ENCODE results near the gene DPH1. TPM values are rescaled to one million over a fixed set of nuclear protein-coding genes. Genes with fewer than 3 reads are reported as not detected.
A peak's percentile ranks its signal among the peaks of the same experiment; 100 is the strongest.

Gene DPH1
- total RNA-seq, 1 donor from 2014 or later: 43.0 TPM

- no peak for TF ChIP-seq POLR2AphosphoS5 (IDR thresholded peaks at IDR 0.05; ENCODE audit: insufficient read depth in 1 of 2, low read depth in 1 of 2)
- TF ChIP-seq CTCF (IDR thresholded peaks at IDR 0.05): no peak
- no peak for TF ChIP-seq POLR2A (IDR thresholded peaks at IDR 0.05)
- no peak for DNase-seq (ENCODE audit: extremely low spot score in 2 of 2)
- H3K27me3 ChIP-seq: peaks cover 1% of the 10 kb centered on the region
- H3K4me1 ChIP-seq: peaks cover 58% of the 10 kb centered on the region
- no peaks in the 10 kb centered on the region for H3K9me3 ChIP-seq
- H3K27ac ChIP-seq: peak overlapping the region; percentile 95
- intact Hi-C loops (cut with DNase I): no loop called here
- H3K4me3 ChIP-seq: no peak overlapping the region
- peaks cover 0 to 23% of the 10 kb centered on the region in 2 donors for H3K36me3 ChIP-seq
Observed at GRCh38 chr17:2060385-2060658, 30.4 kb downstream of the DPH1 start.

GRCh38 chr17:2060681-2061440 lies 30.9 kb downstream of the DPH1 start:
- Histone ChIP-seq H3K27me3 (no peaks in the 10 kb centered on the region), H3K36me3 (peaks cover 0 to 23% of the 10 kb centered on the region in 2 donors), H3K9me3 (no peaks in the 10 kb centered on the region), H3K27ac (peak overlapping the region; percentile 95), H3K4me3 (no peak overlapping the region), H3K4me1 (peaks cover 62% of the 10 kb centered on the region)
- no peak for DNase-seq (ENCODE audit: extremely low spot score in 2 of 2)
- TF ChIP-seq POLR2A (IDR thresholded peaks at IDR 0.05) (no peak), POLR2AphosphoS5 (IDR thresholded peaks at IDR 0.05; ENCODE audit: insufficient read depth in 1 of 2, low read depth in 1 of 2) (peak in 1 of 2 donors; percentile 63)
- intact Hi-C loops (cut with DNase I): no loop called here

- no peak for DNase-seq (ENCODE audit: extremely low spot score in 2 of 2)
- Histone ChIP-seq H3K9me3 (no peaks in the 10 kb centered on the region), H3K4me1 (peaks cover 64% of the 10 kb centered on the region), H3K4me3 (no peak overlapping the region), H3K36me3 (peaks cover 0 to 23% of the 10 kb centered on the region in 2 donors), H3K27me3 (no peaks in the 10 kb centered on the region), H3K27ac (peak overlapping the region; percentile 95)
- intact Hi-C loops (cut with DNase I): no loop called here
- TF ChIP-seq CTCF (IDR thresholded peaks at IDR 0.05): no peak
- TF ChIP-seq POLR2AphosphoS5 (IDR thresholded peaks at IDR 0.05; ENCODE audit: insufficient read depth in 1 of 2, low read depth in 1 of 2): no peak
- TF ChIP-seq POLR2A (IDR thresholded peaks at IDR 0.05): no peak
Observed at GRCh38 chr17:2061441-2061958, 31.5 kb downstream of the DPH1 start.

GRCh38 chr17:2062571-2063183 lies 32.7 kb downstream of the DPH1 start:
- Histone ChIP-seq H3K9me3 (no peaks in the 10 kb centered on the region), H3K27me3 (no peaks in the 10 kb centered on the region), H3K4me3 (no peak overlapping the region), H3K36me3 (peaks cover 0 to 23% of the 10 kb centered on the region in 2 donors), H3K27ac (peak overlapping the region; percentile 95), H3K4me1 (peaks cover 74% of the 10 kb centered on the region)
- DNase-seq (ENCODE audit: extremely low spot score in 2 of 2): no peak
- intact Hi-C loops (cut with DNase I): no loop called here
- no peak for TF ChIP-seq CTCF (IDR thresholded peaks at IDR 0.05)
- TF ChIP-seq POLR2AphosphoS5 (IDR thresholded peaks at IDR 0.05; ENCODE audit: insufficient read depth in 1 of 2, low read depth in 1 of 2): no peak

- H3K27me3 ChIP-seq: no peaks in the 10 kb centered on the region
- H3K4me3 ChIP-seq: no peak overlapping the region
- peaks cover 0 to 21% of the 10 kb centered on the region in 2 donors for H3K36me3 ChIP-seq
- no peak for DNase-seq (ENCODE audit: extremely low spot score in 2 of 2)
- H3K27ac ChIP-seq: peak overlapping the region; percentile 95
- H3K4me1 ChIP-seq: peaks cover 82% of the 10 kb centered on the region
- no peak for TF ChIP-seq POLR2A (IDR thresholded peaks at IDR 0.05)
- TF ChIP-seq CTCF (IDR thresholded peaks at IDR 0.05): no peak
- no peak for TF ChIP-seq POLR2AphosphoS5 (IDR thresholded peaks at IDR 0.05; ENCODE audit: insufficient read depth in 1 of 2, low read depth in 1 of 2)
- intact Hi-C loops (cut with DNase I): no loop called here
- no peaks in the 10 kb centered on the region for H3K9me3 ChIP-seq
Observed at GRCh38 chr17:2063261-2064146, 33.6 kb downstream of the DPH1 start.

Data from vagina (tissue), 2 donors.